Thyroid gland (tissue), 4 donors: ENCODE measurements around the gene PTTG1.

Experiments
- POLR2A ChIP-seq, 2 donors: fragments of 450-650 bp; IDR thresholded peaks; one replicate each; pipeline ENCODE4 v1.6.1; 2017; ENCODE audit warnings: antibody characterized with exemption in 2 of 2, mild to moderate bottlenecking in 2 of 2, moderate library complexity in 1 of 2
- TF ChIP-seq, protein P1 (sequence below), 6 experiments: fragments of 200-600 bp in 3 of 6; fragments of 450-650 bp in 3 of 6; sonication (generic) in 3 of 6; IDR thresholded peaks; one replicate each; pipeline ENCODE4 v1.5.1; 2016 to 2019; ENCODE audit warnings: antibody characterized with exemption in 6 of 6, mild to moderate bottlenecking in 2 of 6, inconsistent platforms in 1 of 6, moderate library complexity in 1 of 6

DNA sequence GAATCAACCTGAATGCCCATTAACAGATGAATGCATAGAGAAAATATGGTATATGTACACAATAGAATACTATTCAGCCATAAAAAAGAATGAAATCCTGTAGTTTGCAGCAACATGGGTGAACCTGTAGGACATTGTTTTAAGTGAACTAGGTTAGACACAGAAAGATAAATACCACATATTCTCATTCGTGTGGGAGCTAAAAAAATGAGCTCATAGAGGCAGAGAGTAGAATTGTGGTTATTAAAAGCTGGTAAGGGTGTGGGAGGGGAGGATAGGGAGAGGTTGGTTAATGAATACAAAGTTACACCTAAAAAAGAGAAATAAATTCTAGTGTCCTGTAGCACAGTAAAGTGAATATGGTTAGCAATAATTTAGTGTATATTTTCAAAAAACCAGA is 23.5 kb downstream of the PTTG1 start:
- TF ChIP-seq, protein P1, sequence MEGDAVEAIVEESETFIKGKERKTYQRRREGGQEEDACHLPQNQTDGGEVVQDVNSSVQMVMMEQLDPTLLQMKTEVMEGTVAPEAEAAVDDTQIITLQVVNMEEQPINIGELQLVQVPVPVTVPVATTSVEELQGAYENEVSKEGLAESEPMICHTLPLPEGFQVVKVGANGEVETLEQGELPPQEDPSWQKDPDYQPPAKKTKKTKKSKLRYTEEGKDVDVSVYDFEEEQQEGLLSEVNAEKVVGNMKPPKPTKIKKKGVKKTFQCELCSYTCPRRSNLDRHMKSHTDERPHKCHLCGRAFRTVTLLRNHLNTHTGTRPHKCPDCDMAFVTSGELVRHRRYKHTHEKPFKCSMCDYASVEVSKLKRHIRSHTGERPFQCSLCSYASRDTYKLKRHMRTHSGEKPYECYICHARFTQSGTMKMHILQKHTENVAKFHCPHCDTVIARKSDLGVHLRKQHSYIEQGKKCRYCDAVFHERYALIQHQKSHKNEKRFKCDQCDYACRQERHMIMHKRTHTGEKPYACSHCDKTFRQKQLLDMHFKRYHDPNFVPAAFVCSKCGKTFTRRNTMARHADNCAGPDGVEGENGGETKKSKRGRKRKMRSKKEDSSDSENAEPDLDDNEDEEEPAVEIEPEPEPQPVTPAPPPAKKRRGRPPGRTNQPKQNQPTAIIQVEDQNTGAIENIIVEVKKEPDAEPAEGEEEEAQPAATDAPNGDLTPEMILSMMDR (IDR thresholded peaks at IDR 0.05) = no peak
- no peak for TF ChIP-seq POLR2A (IDR thresholded peaks at IDR 0.05)
